ENCODE results near the gene IRX4. TPM values are rescaled to one million over a fixed set of nuclear protein-coding genes. Genes with fewer than 3 reads are reported as not detected.

IRX4 gene
- total and polyA plus RNA-seq, 2 donors: 0.07 TPM; not detected in 1

DNA sequence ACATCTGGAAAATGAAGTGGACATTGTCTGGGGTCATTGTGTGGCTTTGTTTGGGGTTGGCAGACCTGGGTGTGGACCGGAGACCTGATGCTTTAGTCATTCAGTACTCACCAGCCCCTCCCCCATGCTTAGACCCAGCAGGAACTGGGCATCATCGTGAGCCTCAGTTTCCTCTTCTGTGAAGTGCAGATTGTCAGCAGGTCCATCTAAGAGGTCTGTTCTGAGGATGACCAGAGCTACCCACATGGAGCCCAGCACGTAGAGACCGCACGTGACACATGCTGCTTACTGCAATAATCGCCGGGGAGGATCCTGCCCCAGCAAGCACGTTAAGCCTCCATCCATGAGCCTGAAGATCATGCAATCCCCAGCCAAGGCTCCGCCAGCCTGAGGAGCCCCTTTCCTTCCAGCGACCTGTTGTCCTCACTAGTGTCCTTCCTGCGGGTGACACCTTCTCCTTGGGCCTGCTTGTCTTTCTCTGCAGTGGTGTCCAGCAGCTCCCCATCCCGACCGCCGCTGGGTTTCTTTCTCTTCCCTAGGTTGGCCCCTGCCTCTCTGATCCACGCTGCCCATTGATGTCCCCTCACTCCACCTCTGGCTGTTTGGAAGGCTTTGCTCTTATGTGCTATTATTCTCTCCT, 26.7 kb upstream of the IRX4 start:
- Histone ChIP-seq H3K9me3 (ENCODE audit: control insufficient read depth in 2 of 2, insufficient read depth in 1 of 2, low read length in 1 of 2) (peaks cover 0 to 4% of the 10 kb centered on the region in 2 donors), H3K4me1 (ENCODE audit: control insufficient read depth in 2 of 2, insufficient read depth in 2 of 2, low read length in 2 of 2) (no peaks in the 10 kb centered on the region), H3K27ac (ENCODE audit: low read depth in 1 of 2, low read length in 1 of 2) (no peak overlapping the region), H3K4me3 (ENCODE audit: low read length in 2 of 2) (no peak overlapping the region), H3K27me3 (ENCODE audit: control insufficient read depth in 2 of 2, insufficient read depth in 1 of 2, low read length in 1 of 2) (peaks cover 0 to 2% of the 10 kb centered on the region in 2 donors), H3K36me3 (ENCODE audit: control insufficient read depth in 2 of 2, insufficient read depth in 2 of 2, low read length in 1 of 2) (no peaks in the 10 kb centered on the region)
- WGBS: 92% methylated on average over 15 of the region's 15 CpGs
- no peak for DNase-seq (ENCODE audit: low read depth in 6 of 9, low spot score in 9 of 9)

DNA sequence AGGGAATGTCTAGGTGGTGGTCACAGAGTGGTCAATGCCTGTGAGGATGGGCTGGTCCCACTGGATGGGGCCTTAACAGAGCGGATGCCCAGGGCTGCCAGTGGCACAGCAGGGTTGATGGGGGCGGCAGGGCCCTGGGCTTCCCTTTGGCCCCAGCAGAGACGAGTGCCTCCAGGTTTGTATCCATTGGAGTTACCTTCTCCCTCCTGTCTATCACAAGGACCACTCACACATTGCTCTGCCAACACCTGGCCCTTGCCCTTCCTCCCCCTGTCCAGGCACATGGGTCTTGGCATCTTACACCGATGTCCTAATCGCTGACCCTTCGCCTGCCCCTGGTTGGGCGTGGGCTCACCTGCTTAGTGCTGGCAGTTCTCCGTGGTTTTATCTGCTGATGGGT, 26.2 kb upstream of the IRX4 start:
- Histone ChIP-seq H3K9me3 (ENCODE audit: control insufficient read depth in 2 of 2, insufficient read depth in 1 of 2, low read length in 1 of 2) (peaks cover 0 to 4% of the 10 kb centered on the region in 2 donors), H3K27ac (ENCODE audit: low read depth in 1 of 2, low read length in 1 of 2) (no peak overlapping the region), H3K4me1 (ENCODE audit: control insufficient read depth in 2 of 2, insufficient read depth in 2 of 2, low read length in 2 of 2) (no peaks in the 10 kb centered on the region), H3K27me3 (ENCODE audit: control insufficient read depth in 2 of 2, insufficient read depth in 1 of 2, low read length in 1 of 2) (peaks cover 0 to 2% of the 10 kb centered on the region in 2 donors), H3K36me3 (ENCODE audit: control insufficient read depth in 2 of 2, insufficient read depth in 2 of 2, low read length in 1 of 2) (no peaks in the 10 kb centered on the region), H3K4me3 (ENCODE audit: low read length in 2 of 2) (no peak overlapping the region)
- 93% methylated on average over 8 of the region's 8 CpGs for WGBS
- no peak for DNase-seq (ENCODE audit: low read depth in 6 of 9, low spot score in 9 of 9)

DNA sequence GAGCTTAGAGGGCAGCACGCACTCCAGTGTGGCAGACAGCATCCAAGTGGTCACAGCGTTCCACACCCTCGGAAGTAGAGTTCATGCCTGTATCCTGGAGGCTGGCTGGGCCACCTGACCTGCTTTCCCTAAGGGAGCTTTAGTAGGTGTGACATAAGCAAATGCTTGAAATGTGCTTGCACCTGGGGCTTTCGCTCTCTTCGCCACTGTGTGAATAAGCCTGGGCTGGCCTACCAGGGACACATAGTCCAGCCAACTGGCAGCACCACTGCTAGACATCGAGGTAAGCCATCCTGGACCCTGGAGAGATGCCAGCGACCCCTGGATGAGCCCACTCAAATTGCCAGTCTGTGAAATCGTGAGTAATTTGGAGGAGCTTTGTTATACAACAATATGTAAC, 24.9 kb upstream of the IRX4 start:
- H3K27me3 ChIP-seq (ENCODE audit: control insufficient read depth in 2 of 2, insufficient read depth in 1 of 2, low read length in 1 of 2): peaks cover 0 to 2% of the 10 kb centered on the region in 2 donors
- H3K4me3 ChIP-seq (ENCODE audit: low read length in 2 of 2): no peak overlapping the region
- no peaks in the 10 kb centered on the region for H3K4me1 ChIP-seq (ENCODE audit: control insufficient read depth in 2 of 2, insufficient read depth in 2 of 2, low read length in 2 of 2)
- WGBS: 84% methylated on average over 8 of the region's 8 CpGs
- H3K36me3 ChIP-seq (ENCODE audit: control insufficient read depth in 2 of 2, insufficient read depth in 2 of 2, low read length in 1 of 2): no peaks in the 10 kb centered on the region
- H3K27ac ChIP-seq (ENCODE audit: low read depth in 1 of 2, low read length in 1 of 2): no peak overlapping the region
- no peak for DNase-seq (ENCODE audit: low read depth in 6 of 9, low spot score in 9 of 9)
- peaks cover 0 to 4% of the 10 kb centered on the region in 2 donors for H3K9me3 ChIP-seq (ENCODE audit: control insufficient read depth in 2 of 2, insufficient read depth in 1 of 2, low read length in 1 of 2)

DNA sequence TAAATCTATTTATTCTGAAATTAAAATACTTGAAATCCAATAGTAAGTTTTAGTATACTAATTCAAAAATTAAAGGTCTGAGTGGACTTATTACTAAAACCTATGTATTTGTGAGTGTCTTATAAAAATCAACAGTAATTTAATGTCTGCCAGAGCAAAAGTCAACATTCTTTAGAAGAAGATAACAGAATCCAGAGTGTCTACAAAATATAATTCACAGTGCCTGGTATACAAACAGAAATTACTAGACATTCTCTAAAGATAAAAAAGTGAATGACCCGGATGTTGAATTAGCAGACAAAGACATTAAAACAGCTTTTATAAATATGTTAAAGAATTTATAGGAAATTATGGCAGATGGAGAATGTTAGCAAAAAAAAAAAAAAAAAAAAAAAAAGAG, 22.4 kb upstream of the IRX4 start:
- Histone ChIP-seq H3K27ac (ENCODE audit: low read depth in 1 of 2, low read length in 1 of 2) (no peak overlapping the region), H3K36me3 (ENCODE audit: control insufficient read depth in 2 of 2, insufficient read depth in 2 of 2, low read length in 1 of 2) (no peaks in the 10 kb centered on the region), H3K4me1 (ENCODE audit: control insufficient read depth in 2 of 2, insufficient read depth in 2 of 2, low read length in 2 of 2) (no peaks in the 10 kb centered on the region), H3K4me3 (ENCODE audit: low read length in 2 of 2) (no peak overlapping the region), H3K9me3 (ENCODE audit: control insufficient read depth in 2 of 2, insufficient read depth in 1 of 2, low read length in 1 of 2) (peaks cover 0 to 4% of the 10 kb centered on the region in 2 donors), H3K27me3 (ENCODE audit: control insufficient read depth in 2 of 2, insufficient read depth in 1 of 2, low read length in 1 of 2) (peaks cover 0 to 2% of the 10 kb centered on the region in 2 donors)
- WGBS: 97% methylated on average over 1 of the region's 1 CpG
- DNase-seq (ENCODE audit: low read depth in 6 of 9, low spot score in 9 of 9): no peak

DNA sequence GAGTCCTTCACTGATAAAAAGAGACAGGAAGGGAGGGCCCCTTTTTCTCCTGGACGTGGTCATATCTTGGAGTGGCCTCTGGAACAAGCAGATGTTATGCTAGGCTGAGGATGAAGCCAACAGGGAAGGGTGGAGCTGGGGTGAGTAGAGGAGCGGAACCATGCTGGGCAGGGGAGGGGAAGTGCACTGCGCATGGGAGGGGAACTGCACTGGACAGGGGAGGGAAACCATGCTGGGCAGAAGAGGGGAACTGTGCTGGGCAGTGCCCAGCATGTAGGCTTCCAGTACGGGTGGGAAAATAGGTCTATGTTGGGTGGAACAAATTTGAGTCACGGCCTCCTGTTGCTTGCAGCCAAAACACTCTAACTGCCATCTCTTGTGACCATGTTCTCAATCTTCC, 19.3 kb upstream of the IRX4 start:
- Histone ChIP-seq H3K36me3 (ENCODE audit: control insufficient read depth in 2 of 2, insufficient read depth in 2 of 2, low read length in 1 of 2) (no peaks in the 10 kb centered on the region), H3K4me1 (ENCODE audit: control insufficient read depth in 2 of 2, insufficient read depth in 2 of 2, low read length in 2 of 2) (no peaks in the 10 kb centered on the region), H3K27ac (ENCODE audit: low read depth in 1 of 2, low read length in 1 of 2) (no peak overlapping the region), H3K27me3 (ENCODE audit: control insufficient read depth in 2 of 2, insufficient read depth in 1 of 2, low read length in 1 of 2) (peaks cover 0 to 8% of the 10 kb centered on the region in 2 donors), H3K9me3 (ENCODE audit: control insufficient read depth in 2 of 2, insufficient read depth in 1 of 2, low read length in 1 of 2) (peaks cover 0 to 4% of the 10 kb centered on the region in 2 donors), H3K4me3 (ENCODE audit: low read length in 2 of 2) (no peak overlapping the region)
- no peak for DNase-seq (ENCODE audit: low read depth in 6 of 9, low spot score in 9 of 9)
- WGBS: 83% methylated on average over 5 of the region's 5 CpGs

DNA sequence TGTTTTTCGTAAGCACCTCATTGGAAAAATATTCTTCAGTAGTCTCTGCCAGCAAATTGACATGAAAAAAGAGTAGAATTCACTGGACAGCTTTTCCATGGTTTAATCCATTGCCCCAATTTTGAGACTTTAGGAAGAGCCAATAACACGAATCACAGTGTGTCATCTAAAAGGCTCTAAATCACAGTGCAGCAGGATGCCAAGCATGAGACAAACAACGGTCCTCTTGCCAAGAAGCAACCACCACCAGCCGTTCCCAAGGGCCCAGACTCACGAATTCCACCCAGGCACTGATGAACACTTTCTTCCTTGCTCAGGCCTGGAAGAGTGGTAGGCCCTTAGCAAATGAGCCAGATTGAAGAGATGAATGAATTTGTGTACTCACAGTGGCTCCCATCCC, 18.3 kb upstream of the IRX4 start:
- Histone ChIP-seq H3K4me1 (ENCODE audit: control insufficient read depth in 2 of 2, insufficient read depth in 2 of 2, low read length in 2 of 2) (no peaks in the 10 kb centered on the region), H3K4me3 (ENCODE audit: low read length in 2 of 2) (no peak overlapping the region), H3K36me3 (ENCODE audit: control insufficient read depth in 2 of 2, insufficient read depth in 2 of 2, low read length in 1 of 2) (no peaks in the 10 kb centered on the region), H3K27ac (ENCODE audit: low read depth in 1 of 2, low read length in 1 of 2) (no peak overlapping the region), H3K9me3 (ENCODE audit: control insufficient read depth in 2 of 2, insufficient read depth in 1 of 2, low read length in 1 of 2) (peaks cover 0 to 4% of the 10 kb centered on the region in 2 donors), H3K27me3 (ENCODE audit: control insufficient read depth in 2 of 2, insufficient read depth in 1 of 2, low read length in 1 of 2) (peaks cover 0 to 11% of the 10 kb centered on the region in 2 donors)
- 89% methylated on average over 5 of the region's 5 CpGs for whole genome bisulfite sequencing
- no peak for DNase-seq (ENCODE audit: low read depth in 6 of 9, low spot score in 9 of 9)

DNA sequence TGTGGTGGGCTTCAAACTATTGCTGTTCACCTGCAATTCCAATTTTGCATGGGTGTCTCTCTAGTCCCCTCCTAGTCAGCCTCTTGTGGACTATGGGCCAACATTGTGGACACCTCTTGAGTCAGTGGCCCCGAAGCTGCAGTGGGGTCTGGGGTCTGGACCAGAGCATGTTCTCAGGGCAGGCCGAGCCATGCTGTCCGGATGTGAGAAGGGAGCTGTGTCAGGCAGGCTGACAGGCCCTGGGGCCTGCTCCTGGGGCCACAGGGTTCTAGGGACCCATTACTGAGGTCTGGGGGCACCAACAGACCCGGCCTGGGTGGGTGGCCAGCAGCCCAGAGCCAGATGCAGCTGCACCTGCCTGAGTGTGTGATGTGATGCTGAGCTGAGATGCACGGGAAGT, 16.5 kb upstream of the IRX4 start:
- Histone ChIP-seq H3K27ac (ENCODE audit: low read depth in 1 of 2, low read length in 1 of 2) (no peak overlapping the region), H3K9me3 (ENCODE audit: control insufficient read depth in 2 of 2, insufficient read depth in 1 of 2, low read length in 1 of 2) (no peaks in the 10 kb centered on the region), H3K36me3 (ENCODE audit: control insufficient read depth in 2 of 2, insufficient read depth in 2 of 2, low read length in 1 of 2) (no peaks in the 10 kb centered on the region), H3K27me3 (ENCODE audit: control insufficient read depth in 2 of 2, insufficient read depth in 1 of 2, low read length in 1 of 2) (peaks cover 2 to 14% of the 10 kb centered on the region in 2 donors), H3K4me3 (ENCODE audit: low read length in 2 of 2) (no peak overlapping the region), H3K4me1 (ENCODE audit: control insufficient read depth in 2 of 2, insufficient read depth in 2 of 2, low read length in 2 of 2) (no peaks in the 10 kb centered on the region)
- DNase-seq (ENCODE audit: low read depth in 6 of 9, low spot score in 9 of 9): no peak
- WGBS: 81% methylated on average over 5 of the region's 5 CpGs

DNA sequence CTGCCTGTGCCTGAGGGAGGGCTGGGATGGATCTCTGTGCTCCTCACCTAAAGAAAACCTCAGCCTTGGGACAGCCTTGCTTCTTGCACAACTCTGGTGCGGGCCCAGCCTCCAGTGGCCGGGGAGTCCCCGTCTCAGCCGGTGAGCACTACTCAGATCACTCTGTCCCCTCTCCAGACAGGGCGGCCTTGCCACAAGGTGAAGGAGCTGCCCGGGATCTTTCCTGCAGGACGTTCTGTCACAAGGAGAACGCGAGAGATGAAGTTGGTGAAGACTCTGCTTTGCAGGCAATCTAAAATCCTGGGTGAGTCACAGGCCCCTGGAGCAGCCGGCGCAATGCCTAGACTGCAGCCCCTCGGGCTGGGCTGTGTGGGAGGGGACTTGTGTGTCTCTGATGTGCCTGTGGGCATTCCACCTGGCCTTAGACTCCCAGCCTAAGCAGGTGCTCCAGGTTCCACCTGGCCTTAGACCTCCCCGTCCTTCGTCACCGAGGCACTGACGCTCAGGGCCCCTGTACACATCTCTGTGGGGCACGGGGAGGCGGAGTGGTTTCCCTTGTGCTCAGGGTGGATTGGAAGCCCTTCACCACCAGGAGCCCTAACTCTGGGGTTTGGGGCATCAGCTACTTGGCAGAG, 15.2 kb upstream of the IRX4 start:
- H3K27ac ChIP-seq (ENCODE audit: low read depth in 1 of 2, low read length in 1 of 2): no peak overlapping the region
- no peaks in the 10 kb centered on the region for H3K36me3 ChIP-seq (ENCODE audit: control insufficient read depth in 2 of 2, insufficient read depth in 2 of 2, low read length in 1 of 2)
- H3K4me1 ChIP-seq (ENCODE audit: control insufficient read depth in 2 of 2, insufficient read depth in 2 of 2, low read length in 2 of 2): no peaks in the 10 kb centered on the region
- H3K27me3 ChIP-seq (ENCODE audit: control insufficient read depth in 2 of 2, insufficient read depth in 1 of 2, low read length in 1 of 2): peaks cover 2 to 14% of the 10 kb centered on the region in 2 donors
- 91% methylated on average over 18 of the region's 18 CpGs for WGBS
- H3K4me3 ChIP-seq (ENCODE audit: low read length in 2 of 2): no peak overlapping the region
- DNase-seq (ENCODE audit: low read depth in 6 of 9, low spot score in 9 of 9): no peak
- no peaks in the 10 kb centered on the region for H3K9me3 ChIP-seq (ENCODE audit: control insufficient read depth in 2 of 2, insufficient read depth in 1 of 2, low read length in 1 of 2)

DNA sequence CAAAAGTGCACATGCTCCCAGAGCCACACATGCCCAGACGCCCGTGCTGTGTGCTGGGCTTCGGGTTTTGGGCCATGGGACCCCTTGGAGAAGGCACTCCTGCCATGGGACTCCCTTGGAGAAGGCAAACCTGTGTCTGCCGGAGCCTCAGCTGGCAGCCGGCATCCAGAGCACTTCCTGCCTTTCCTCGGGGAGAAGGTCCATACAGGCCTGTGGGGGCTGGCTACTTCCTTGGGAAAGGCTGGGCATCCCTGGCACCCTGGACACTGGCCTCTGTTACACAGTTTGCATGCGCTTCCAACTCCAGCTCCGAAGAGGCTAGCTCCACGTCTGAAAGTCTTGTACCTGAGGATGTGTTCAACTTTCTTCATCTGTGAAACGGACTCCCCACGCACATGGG, 14.7 kb upstream of the IRX4 start:
- Histone ChIP-seq H3K4me1 (ENCODE audit: control insufficient read depth in 2 of 2, insufficient read depth in 2 of 2, low read length in 2 of 2) (no peaks in the 10 kb centered on the region), H3K36me3 (ENCODE audit: control insufficient read depth in 2 of 2, insufficient read depth in 2 of 2, low read length in 1 of 2) (no peaks in the 10 kb centered on the region), H3K27me3 (ENCODE audit: control insufficient read depth in 2 of 2, insufficient read depth in 1 of 2, low read length in 1 of 2) (peaks cover 2 to 19% of the 10 kb centered on the region in 2 donors), H3K27ac (ENCODE audit: low read depth in 1 of 2, low read length in 1 of 2) (no peak overlapping the region), H3K4me3 (ENCODE audit: low read length in 2 of 2) (no peak overlapping the region), H3K9me3 (ENCODE audit: control insufficient read depth in 2 of 2, insufficient read depth in 1 of 2, low read length in 1 of 2) (no peaks in the 10 kb centered on the region)
- 82% methylated on average over 11 of the region's 11 CpGs for WGBS
- DNase-seq (ENCODE audit: low read depth in 6 of 9, low spot score in 9 of 9): no peak
